Parathyroid adenoma (tissue), 2 donors: ENCODE results near the gene FES.

Experiments
- H2AFZ ChIP-seq: fragments of 300-600 bp; sonication (generic); one replicate; pipeline ENCODE4 v1.7.0; 2017; ENCODE audit warnings: antibody characterized with exemption, mild to moderate bottlenecking
- H3K27ac ChIP-seq: fragments of 300-600 bp; sonication (generic); one replicate; pipeline ENCODE4 v1.7.0; 2017
- H3K27me3 ChIP-seq: fragments of 300-600 bp; sonication (generic); one replicate; pipeline ENCODE4 v1.7.0; 2017; ENCODE audit warnings: low read length; ENCODE audit not compliant: control insufficient read depth, insufficient read depth
- H3K36me3 ChIP-seq: fragments of 300-600 bp; sonication (generic); one replicate; pipeline ENCODE4 v1.7.0; 2017; ENCODE audit warnings: low read length; ENCODE audit not compliant: control insufficient read depth, insufficient read depth
- H3K4me1 ChIP-seq: fragments of 300-600 bp; sonication (generic); one replicate; pipeline ENCODE4 v1.7.0; 2017; ENCODE audit warnings: control low read depth
- H3K4me2 ChIP-seq: fragments of 300-600 bp; sonication (generic); one replicate; pipeline ENCODE4 v1.7.0; 2017; ENCODE audit warnings: low read length
- H3K4me3 ChIP-seq: fragments of 300-600 bp; sonication (generic); one replicate; pipeline ENCODE4 v1.7.0; 2017; ENCODE audit warnings: low read depth, low read length
- H3K79me2 ChIP-seq: fragments of 300-600 bp; sonication (generic); one replicate; pipeline ENCODE4 v1.7.0; 2017; ENCODE audit warnings: control low read depth
- H3K9ac ChIP-seq: fragments of 300-600 bp; sonication (generic); one replicate; pipeline ENCODE4 v1.7.0; 2017; ENCODE audit warnings: mild to moderate bottlenecking
- H3K9me3 ChIP-seq: fragments of 300-600 bp; sonication (generic); one replicate; pipeline ENCODE4 v1.7.0; 2017; ENCODE audit warnings: low read length; ENCODE audit not compliant: control insufficient read depth
- CTCF ChIP-seq: fragments of 300-600 bp; sonication (generic); IDR thresholded peaks from one replicate; pipeline ENCODE4 v1.7.0; 2017; ENCODE audit warnings: antibody characterized with exemption, mild to moderate bottlenecking
- donor health status: primary hyperparathyroidism.

FES gene

GRCh38 chr15:90876512-90877170 lies 7.7 kb upstream of the FES start:
- H3K36me3 ChIP-seq = no peaks in the 10 kb centered on the region
- H3K9ac ChIP-seq = no peak overlapping the region
- no peak overlapping the region for H3K4me3 ChIP-seq
- H3K4me1 ChIP-seq = peaks cover 6% of the 10 kb centered on the region
- no peak overlapping the region for H3K27ac ChIP-seq
- no peak for TF ChIP-seq CTCF
- no peak overlapping the region for H3K4me2 ChIP-seq
- no peak overlapping the region for H2AFZ ChIP-seq
- no peaks in the 10 kb centered on the region for H3K27me3 ChIP-seq
- no peaks in the 10 kb centered on the region for H3K79me2 ChIP-seq
- no peaks in the 10 kb centered on the region for H3K9me3 ChIP-seq

GRCh38 chr15:90877315-90877714 lies 7.0 kb upstream of the FES start:
- H3K4me2 ChIP-seq = no peak overlapping the region
- H3K27me3 ChIP-seq = no peaks in the 10 kb centered on the region
- H3K27ac ChIP-seq = no peak overlapping the region
- peaks cover 6% of the 10 kb centered on the region for H3K4me1 ChIP-seq
- H3K79me2 ChIP-seq = no peaks in the 10 kb centered on the region
- no peak overlapping the region for H3K4me3 ChIP-seq
- TF ChIP-seq CTCF = no peak
- no peaks in the 10 kb centered on the region for H3K36me3 ChIP-seq
- H3K9me3 ChIP-seq = no peaks in the 10 kb centered on the region
- no peak overlapping the region for H3K9ac ChIP-seq
- no peak overlapping the region for H2AFZ ChIP-seq

- no peaks in the 10 kb centered on the region for H3K9me3 ChIP-seq
- no peaks in the 10 kb centered on the region for H3K36me3 ChIP-seq
- H3K27ac ChIP-seq = no peak overlapping the region
- no peak for TF ChIP-seq CTCF
- no peak overlapping the region for H2AFZ ChIP-seq
- H3K79me2 ChIP-seq = no peaks in the 10 kb centered on the region
- peaks cover 2% of the 10 kb centered on the region for H3K4me1 ChIP-seq
- no peak overlapping the region for H3K4me3 ChIP-seq
- H3K4me2 ChIP-seq = no peak overlapping the region
- no peak overlapping the region for H3K9ac ChIP-seq
- H3K27me3 ChIP-seq = no peaks in the 10 kb centered on the region
Measured at GRCh38 chr15:90877996-90878395, 6.3 kb upstream of the FES start.

- H3K27me3 ChIP-seq = no peaks in the 10 kb centered on the region
- H3K36me3 ChIP-seq = no peaks in the 10 kb centered on the region
- no peaks in the 10 kb centered on the region for H3K9me3 ChIP-seq
- H3K27ac ChIP-seq = no peak overlapping the region
- no peak overlapping the region for H3K4me3 ChIP-seq
- no peaks in the 10 kb centered on the region for H3K4me1 ChIP-seq
- no peak overlapping the region for H2AFZ ChIP-seq
- H3K9ac ChIP-seq = no peak overlapping the region
- H3K4me2 ChIP-seq = no peak overlapping the region
- TF ChIP-seq CTCF = no peak
- H3K79me2 ChIP-seq = no peaks in the 10 kb centered on the region
Measured at GRCh38 chr15:90878660-90879059, 5.6 kb upstream of the FES start.

- Histone ChIP-seq H3K27me3 (no peaks in the 10 kb centered on the region), H3K4me1 (no peaks in the 10 kb centered on the region), H3K79me2 (no peaks in the 10 kb centered on the region), H3K9ac (no peak overlapping the region), H3K9me3 (no peaks in the 10 kb centered on the region), H3K36me3 (no peaks in the 10 kb centered on the region), H3K4me2 (no peak overlapping the region), H3K27ac (no peak overlapping the region), H3K4me3 (no peak overlapping the region), H2AFZ (no peak overlapping the region)
- TF ChIP-seq CTCF = no peak
Measured at GRCh38 chr15:90879730-90880366, 4.5 kb upstream of the FES start.
